NCI-H1048 (cell line): Measurements from ENCODE around the gene XK.

Experiments
- DNase-seq: peaks from one replicate; lab custom pipeline; 2025; lab: John Stamatoyannopoulos, UW

XK gene

DNA sequence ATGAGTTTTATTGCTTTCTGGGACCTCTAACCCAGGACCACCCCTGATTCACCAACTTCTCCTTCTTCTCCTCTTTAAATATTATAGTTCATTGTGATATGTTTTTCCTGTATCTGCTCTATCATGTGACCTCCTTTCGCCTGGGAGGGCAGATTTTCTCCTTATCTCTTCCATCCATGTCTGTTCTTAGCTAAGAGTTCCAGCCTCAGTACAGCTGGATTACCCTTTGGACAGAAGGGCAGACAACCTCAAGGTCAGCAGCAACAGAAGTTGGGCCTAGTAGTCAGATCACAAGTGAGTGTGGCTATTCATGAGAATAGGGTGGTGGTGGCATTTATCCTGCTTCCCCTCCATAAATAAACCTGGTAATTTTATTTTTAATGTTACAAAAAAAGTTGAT is 5.7 kb upstream of the XK start:
- DNase-seq = no peak

DNA sequence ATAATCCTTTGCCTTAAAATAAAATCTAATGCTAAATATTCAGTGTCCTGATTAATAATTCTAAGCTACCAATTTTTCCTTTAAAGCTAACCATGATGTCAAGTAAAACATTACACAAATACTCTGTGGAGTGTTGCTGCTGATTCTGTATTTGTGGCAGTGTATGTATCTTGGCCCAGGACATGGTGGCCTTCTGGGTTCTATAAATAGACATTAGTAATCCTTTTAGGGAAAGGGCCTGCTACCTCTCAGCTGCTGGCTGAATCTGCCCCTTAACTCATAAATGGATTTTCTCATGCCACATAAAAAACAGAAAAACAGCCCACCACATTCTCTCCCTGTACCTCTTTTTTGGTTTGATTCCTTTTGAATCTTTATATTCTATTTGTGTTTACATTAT is 1.2 kb upstream of the XK start:
- no peak for DNase-seq

GRCh38 chrX:37684973-37685372 is 618 bp upstream of the XK start:
- no peak for DNase-seq

- DNase-seq = no peak
Measured at GRCh38 chrX:37686369-37686995, 891 bp downstream of the XK start.

GRCh38 chrX:37686996-37687395 is 1.4 kb downstream of the XK start:
- no peak for DNase-seq

- no peak for DNase-seq
Measured at GRCh38 chrX:37690119-37690518, 4.5 kb downstream of the XK start.

DNA sequence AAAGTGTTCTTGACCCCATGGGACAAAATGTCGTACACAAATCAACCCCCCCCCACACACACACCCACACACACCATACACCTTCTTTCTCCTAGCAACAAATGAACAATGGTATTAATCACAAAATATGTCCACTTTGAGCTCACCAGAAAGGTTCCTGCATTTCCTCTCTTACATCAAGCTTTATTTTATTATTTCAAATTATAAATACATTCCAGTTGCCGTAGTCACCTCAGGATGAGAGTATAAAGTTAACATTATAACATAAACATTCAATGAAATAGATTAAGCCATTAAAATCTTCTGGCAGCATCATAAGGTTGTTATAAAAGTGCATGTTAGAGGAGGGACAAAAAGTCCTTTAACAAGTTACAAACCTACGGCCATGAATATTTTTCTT is 7.3 kb downstream of the XK start:
- no peak for DNase-seq

DNA sequence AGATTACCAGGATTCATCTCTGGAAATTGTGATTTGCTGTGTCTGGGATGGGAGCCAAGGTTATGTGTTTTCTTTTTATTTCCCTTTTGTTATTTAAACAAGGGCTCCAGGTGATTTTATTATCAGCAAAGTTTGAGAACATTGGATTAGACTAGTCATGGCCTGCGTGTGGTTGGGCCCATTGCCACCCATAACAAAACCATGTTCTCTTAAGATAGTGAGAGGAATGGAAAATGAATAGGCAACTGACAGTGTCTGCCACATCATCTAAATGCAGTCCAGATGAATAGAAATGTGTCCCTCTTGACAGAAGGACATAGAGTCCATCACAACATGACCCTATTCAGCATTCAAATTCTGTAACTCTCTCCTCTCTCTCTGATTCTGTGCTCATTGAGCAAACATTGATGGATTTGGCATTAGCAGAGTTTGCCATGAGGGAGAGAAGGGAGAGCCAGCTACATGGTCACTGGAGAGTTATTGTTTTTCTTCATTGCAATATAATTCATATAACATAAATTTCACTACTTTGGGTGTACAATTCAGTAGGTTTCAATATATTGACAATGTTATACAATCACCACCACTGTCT is 11.7 kb downstream of the XK start:
- no peak for DNase-seq

DNA sequence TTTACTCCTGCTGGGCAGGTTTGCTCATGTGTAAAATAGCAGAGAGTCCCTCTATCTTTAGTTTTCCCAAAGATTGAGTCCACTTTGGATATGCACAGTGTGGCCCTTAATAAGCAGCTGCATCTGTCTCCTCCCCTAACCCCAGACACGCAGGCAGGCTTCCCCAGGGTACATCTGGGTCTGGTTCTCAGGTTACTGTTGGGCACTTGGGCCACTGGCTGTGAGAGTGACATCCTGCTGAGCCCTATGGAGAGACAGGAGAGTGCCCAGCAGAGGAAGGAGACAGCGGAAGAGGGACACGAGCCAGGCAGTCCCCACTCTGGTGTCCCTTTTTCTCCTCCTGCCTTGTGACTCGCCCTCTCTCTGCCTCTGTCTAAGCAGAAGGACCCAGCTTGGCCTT is 16.0 kb downstream of the XK start:
- DNase-seq = no peak

DNA sequence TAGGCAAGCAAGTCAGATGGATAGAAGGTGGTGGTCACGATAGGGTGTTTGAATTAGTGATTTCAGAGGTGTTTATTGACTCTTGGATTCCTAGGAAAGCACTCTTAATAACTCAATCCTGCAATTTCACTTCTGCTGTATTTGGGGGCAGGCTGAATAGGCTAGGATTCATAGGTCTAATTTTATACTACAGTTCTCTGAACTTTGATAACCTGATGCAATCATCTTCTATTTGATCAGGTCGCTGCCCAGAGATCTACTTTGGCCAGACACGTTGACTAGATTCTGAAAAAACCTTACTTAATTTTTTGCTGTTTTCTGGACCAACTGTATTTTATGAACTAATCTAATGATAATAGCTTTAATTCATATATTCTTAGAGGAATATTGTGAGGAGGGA is 26.4 kb downstream of the XK start:
- DNase-seq = no peak

- no peak for DNase-seq
Measured at GRCh38 chrX:37712458-37712857, 26.9 kb downstream of the XK start.

DNA sequence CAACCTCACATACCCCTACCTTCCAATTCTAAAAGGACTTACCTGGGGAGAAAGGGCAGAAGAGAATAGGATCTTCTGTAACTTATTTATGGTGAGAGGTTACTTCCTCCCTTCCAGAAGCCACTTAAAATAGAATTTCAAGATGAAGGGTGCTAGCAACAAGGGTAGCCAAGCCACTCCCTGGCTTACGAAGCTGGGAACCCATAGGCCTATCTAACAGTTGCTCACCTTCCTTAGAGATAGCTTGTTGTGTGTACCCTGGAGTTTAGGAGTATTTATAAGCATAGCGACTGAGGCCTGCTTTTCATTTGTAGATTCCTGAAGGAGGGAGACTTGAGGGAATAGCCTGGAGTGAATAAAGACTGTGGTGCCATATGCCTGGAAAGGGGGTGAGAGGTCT is 28.9 kb downstream of the XK start:
- DNase-seq = no peak

DNA sequence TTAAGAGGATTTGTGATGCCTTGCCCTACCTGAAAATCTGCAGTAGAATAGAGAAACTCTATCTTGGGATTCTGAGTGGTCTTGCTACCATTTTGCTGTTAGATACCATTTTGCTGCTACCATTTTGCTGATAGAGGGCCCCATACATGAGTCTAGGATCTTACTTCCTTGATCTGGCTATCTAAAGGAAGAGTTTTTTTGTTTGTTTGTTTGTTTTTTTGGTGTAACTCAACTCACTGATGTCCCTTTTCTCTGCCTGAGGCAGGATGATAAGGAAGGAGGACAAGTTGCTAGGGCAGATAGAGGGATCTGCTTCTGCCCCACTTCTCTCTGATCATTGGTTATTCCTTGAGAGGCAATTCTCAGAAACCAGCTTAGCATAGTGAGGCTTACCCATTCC is 31.0 kb downstream of the XK start:
- DNase-seq = no peak

DNA sequence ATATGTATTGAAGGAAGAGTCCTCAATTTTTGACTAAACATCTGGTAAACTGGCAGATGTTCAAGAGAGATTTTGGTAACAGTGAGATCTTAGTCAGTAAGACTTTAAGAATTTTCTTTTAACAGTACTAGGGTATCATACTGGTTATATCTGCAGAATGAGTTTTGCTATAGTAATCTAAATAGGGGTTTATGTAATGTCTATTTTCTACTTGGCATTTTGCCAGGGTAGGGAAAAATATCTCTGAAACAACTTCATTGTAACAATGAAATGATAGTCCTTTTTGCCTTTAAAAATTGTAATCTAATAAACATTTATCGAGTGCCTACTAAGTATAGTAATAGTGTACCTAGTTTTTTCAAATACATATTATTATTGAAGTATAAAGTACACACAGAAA is 32.1 kb downstream of the XK start:
- DNase-seq = no peak

DNA sequence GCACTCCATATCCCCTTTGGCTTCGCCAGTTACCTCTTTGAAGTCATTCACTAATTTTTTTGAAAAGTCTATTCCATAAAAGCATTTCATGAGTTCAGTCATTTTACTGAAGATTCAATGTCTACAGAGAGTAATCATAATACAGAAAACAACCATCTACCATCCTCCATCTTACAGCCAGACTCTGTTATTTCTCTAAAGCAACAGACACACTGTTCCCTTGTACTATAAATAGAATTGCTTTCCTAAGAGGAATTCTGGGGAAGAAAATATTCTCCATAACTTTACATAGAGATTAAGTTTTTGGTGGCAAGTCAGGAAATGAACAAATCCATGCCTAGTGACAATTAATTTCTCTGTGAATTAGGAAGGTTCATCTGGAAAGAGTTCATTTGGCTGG is 37.0 kb downstream of the XK start:
- DNase-seq = no peak

DNA sequence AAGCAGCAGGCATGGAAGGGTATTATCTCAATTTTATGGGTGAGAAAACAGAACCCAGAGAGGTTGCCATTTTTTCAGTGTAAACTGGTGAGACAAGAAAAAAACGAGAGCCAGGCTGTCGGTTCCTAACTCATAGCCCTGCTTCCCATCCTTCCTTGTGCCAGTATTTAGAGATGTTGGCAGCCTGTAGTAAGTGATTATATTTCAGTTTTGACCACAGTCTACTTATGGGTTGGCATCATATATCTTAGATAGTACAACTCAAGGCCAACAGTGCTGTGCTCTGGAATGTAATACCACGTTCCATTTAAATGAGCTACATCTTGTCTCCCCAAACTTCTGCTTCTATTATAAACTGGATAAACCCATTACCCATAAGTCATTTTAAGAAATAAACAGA is 40.8 kb downstream of the XK start:
- DNase-seq = no peak

- DNase-seq = no peak
Measured at GRCh38 chrX:37745354-37745753, 59.8 kb downstream of the XK start.

GRCh38 chrX:37745835-37746217 is 60.2 kb downstream of the XK start:
- no peak for DNase-seq

DNA sequence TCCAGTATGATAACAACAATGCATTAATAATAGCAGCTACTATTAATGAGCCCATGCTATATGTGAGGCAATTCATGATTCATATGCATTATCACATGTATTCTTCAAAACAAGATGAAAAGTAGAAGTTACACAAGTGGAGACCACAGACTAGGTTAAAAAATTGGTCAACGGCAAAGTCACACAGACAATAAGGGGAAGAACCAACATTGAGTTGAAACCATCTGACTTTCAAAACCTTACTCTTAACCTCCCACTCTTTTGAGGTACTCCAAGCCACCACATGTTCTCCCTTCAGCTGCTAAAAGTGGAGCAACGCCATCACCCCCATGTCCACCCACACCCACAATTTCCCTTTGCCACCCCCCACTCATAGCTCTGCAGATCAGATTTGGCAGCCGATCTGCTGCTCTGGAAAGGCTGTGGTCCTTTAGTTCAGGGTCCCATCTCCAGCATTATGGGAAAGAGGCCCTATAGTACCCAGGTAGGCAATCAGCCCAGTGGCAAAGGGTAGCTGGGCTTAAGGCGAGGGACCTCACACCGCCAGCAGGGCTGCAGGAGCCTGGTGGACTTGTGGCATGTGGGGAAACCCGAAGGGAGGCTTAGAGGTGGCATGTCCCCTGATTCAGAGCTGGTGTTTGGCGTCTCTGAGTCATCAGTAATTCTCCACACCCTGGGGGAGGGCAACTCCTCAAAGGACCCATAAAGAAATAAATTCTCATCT is 60.8 kb downstream of the XK start:
- DNase-seq = no peak

DNA sequence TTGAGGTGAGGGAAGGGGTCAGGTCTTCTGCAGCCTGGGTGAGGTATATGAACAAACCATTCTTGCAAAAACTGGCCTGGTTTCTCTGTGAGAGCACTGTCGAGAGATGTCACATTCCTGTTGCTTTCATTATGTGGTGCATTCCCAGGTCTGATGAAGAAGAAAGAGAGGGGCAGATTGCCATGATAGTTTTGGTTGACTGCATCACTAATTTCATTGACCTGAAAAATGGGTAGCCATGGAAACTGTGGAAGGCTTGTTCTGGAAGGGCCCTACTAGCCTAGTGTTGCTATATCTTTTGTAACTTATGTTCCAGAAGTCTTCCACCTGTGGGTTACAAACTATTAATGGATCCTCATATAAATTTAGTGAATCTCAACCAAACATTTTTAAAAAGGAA is 61.4 kb downstream of the XK start:
- no peak for DNase-seq

DNA sequence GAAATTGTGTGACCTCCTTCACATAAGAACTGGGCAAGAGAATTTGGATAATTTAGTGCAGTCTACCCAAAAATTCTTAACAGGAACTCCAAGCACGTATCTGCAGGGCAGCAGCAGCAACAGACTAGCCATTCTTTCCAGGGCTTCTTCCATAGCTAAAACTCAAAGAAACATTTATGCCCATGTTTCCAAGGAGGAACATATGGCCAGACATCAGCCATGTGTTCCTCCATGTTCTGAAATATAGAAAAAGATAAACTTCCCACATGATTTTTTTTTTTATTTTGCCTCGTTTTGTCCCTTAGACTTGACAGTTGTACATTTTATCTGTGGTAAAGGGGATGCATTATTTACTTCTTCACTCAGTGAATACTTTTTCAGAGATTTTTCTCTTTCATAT is 66.7 kb downstream of the XK start:
- DNase-seq = no peak

- no peak for DNase-seq
Measured at GRCh38 chrX:37752936-37753335, 67.3 kb downstream of the XK start.

DNA sequence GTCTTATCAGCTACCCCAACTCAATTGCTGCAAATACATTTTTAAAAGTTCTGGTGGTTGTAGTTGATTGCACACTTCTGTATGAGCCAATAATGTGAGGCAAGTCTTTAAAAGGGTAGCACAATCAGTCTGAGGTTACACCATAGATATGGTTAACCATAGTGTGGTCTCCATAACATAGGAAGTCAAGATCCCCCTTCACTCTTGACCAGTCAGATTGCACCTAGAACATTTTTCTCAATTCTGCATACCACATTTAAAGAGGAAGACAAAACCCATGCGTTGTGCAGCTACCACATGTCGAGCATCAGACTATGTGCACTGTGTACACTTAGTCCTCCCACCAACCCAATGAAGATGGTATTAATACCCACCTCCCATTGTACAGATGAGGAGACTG is 67.8 kb downstream of the XK start:
- DNase-seq = no peak

- no peak for DNase-seq
Measured at GRCh38 chrX:37754516-37754915, 68.9 kb downstream of the XK start.
